Fibroblast of villous mesenchyme (primary cell): ENCODE measurements around the gene UBE3C. TPM values are rescaled to one million over a fixed set of nuclear protein-coding genes. Genes with fewer than 3 reads are reported as not detected.
"Not testable (repeated sequence)": the region's sequence is repeated elsewhere in the genome, so short reads cannot be mapped to it uniquely, and the experiment has no call there.

ENCODE experiments used
- DNase-seq: peaks from one replicate; pipeline ENCODE4 v3.0.0-alpha.2; 2010; ENCODE audit warnings: low read depth
- H3K4me3 ChIP-seq: 2 replicates; pipeline ENCODE4 v1.5.1; 2011; ENCODE audit warnings: low read depth, mild to moderate bottlenecking, low read length
- total RNA-seq: library from RNA; depleted of rRNA; stranded (reverse); fragments of >200 nt; gene quantifications from 2 replicates; pipeline ENCODE4 v1.2.3, GENCODE V29; 2012
- TF ChIP-seq, protein P1 (sequence below): IDR thresholded peaks from 2 replicates; pipeline ENCODE4 v1.5.1; 2012; ENCODE audit warnings: low read depth, mild to moderate bottlenecking, low read length; ENCODE audit not compliant: insufficient read depth

UBE3C gene
- total RNA-seq, 1 donor: 150 TPM

DNA sequence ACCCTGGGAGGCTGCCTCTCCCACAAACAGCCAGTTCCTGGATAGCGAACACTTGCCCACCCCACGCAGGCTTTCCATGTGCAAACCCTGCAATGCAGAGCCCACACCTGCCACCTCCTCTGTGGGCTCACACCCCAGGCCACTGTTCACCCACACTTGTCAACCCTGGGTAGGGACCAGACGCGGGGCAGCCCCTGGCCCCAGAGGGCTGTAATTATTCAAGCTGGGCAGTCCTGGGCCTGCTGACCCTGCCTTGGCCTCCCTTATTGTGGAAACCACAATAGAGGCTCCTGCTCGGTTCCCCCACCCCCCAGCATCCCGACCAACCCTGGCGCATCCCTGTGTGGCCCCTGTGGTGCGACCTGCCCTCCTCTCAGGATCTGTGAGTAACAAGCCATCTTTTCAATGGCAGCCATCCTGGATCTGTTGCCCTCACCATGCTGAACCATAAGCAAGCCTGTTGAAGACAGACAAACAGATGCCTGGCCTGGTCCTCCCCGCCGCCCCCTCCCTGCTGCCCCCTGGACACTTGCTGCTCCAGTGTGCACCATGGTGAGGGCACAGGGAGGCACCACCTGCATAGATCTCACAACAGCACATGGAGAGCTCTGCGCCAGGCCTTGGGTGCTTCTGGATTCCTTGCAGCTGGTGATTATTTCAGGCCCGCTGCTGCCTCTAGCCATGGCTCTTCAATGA, 15.8 kb upstream of the UBE3C start:
- DNase-seq: no peak
- TF ChIP-seq, protein P1, sequence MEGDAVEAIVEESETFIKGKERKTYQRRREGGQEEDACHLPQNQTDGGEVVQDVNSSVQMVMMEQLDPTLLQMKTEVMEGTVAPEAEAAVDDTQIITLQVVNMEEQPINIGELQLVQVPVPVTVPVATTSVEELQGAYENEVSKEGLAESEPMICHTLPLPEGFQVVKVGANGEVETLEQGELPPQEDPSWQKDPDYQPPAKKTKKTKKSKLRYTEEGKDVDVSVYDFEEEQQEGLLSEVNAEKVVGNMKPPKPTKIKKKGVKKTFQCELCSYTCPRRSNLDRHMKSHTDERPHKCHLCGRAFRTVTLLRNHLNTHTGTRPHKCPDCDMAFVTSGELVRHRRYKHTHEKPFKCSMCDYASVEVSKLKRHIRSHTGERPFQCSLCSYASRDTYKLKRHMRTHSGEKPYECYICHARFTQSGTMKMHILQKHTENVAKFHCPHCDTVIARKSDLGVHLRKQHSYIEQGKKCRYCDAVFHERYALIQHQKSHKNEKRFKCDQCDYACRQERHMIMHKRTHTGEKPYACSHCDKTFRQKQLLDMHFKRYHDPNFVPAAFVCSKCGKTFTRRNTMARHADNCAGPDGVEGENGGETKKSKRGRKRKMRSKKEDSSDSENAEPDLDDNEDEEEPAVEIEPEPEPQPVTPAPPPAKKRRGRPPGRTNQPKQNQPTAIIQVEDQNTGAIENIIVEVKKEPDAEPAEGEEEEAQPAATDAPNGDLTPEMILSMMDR: no peak
- no peak overlapping the region for H3K4me3 ChIP-seq

GRCh38 chr7:157124690-157125089, 14.0 kb upstream of the UBE3C start:
- TF ChIP-seq, protein P1: no peak
- DNase-seq: no peak
- no peak overlapping the region for H3K4me3 ChIP-seq

GRCh38 chr7:157125376-157126223, 13.1 kb upstream of the UBE3C start:
- no peak for DNase-seq
- TF ChIP-seq, protein P1: no peak
- H3K4me3 ChIP-seq: no peak overlapping the region

DNA sequence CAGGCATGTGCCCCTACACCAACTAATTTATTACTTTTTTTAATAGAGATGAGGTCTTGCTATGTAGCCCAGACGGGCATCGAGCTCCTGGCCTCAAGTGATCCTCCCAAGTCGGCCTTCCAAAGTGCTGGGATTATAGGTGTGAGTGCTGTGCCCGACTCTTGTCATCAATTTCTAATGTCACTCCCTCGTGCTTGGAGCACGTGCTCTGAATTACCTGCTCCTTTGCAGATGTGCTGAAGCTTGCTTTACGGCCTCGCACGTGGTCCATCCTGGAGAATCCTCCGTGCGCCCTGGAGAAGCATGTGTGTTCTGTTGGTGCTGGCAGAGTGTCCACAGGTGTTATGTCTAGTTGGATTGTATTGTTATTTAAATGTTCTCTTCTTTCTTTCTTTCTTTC, 11.8 kb upstream of the UBE3C start:
- no peak for DNase-seq

GRCh38 chr7:157129200-157129599, 9.5 kb upstream of the UBE3C start:
- no peak overlapping the region for H3K4me3 ChIP-seq
- TF ChIP-seq, protein P1: no peak
- no peak for DNase-seq

More for the DNA sequence above, 11.8 kb upstream of the UBE3C start:
- TF ChIP-seq, protein P1: no peak
- H3K4me3 ChIP-seq: no peak overlapping the region

DNA sequence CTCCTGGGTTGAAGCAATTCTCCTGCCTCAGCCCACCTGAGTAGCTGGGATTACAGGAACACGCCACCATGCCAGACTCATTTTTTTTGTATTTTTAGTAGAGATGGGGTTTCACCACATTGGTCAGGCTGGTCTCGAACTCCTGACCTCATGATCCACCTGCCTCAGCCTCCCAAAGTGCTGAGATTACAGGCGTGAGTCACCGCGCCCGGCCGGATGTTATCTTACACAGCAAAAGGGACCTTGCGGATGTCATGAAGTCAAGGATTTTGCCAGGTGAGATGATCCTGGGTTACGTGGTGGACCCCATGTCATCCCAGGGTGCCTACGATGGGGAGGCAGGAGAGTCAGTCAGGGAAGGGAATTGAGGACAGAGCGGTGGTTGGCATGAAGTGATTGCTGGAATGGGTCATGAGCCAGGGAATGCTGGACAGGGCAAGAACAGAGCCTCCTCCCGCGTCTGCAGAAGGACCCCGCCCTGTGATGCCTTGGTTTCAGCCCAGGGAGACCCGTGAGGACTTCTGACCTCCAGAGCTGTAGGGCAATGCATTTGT, 8.7 kb upstream of the UBE3C start:
- TF ChIP-seq, protein P1: no peak
- H3K4me3 ChIP-seq: no peak overlapping the region
- DNase-seq: no peak

- not testable (repeated sequence) for DNase-seq, H3K4me3 ChIP-seq
These were observed 7.9 kb upstream of the UBE3C start for GRCh38 chr7:157130849-157131248.
